K562 (cell line): ENCODE results near the gene TREX2. TPM values are rescaled to one million over a fixed set of nuclear protein-coding genes. Genes with fewer than 3 reads are reported as not detected.

Source experiments
- FOSL1 ChIP-seq: fragments of 200-800 bp; sonication (Bioruptor generic); conservative IDR thresholded peaks from 2 replicates; pipeline ENCODE4 v1.6.1; 2016; ENCODE audit warnings: missing genetic modification characterization, missing compliant biosample characterization
- SAP30 ChIP-seq: fragments of 200-600 bp; sonication (generic); IDR thresholded peaks from 2 replicates; pipeline ENCODE4 v1.6.1; 2012; ENCODE audit warnings: borderline replicate concordance, low read depth, mild to moderate bottlenecking, moderate library complexity, low read length, control low read depth, inconsistent platforms; ENCODE audit not compliant: insufficient read depth, poor library complexity, severe bottlenecking
- U2AF1 ChIP-seq: fragments of 200-400 bp; formaldehyde crosslinking; optimal IDR thresholded peaks from 2 replicates; pipeline ENCODE3; 2017; ENCODE audit warnings: mild to moderate bottlenecking, low read depth, low read length, moderate library complexity
- ZFX ChIP-seq: sonication (generic); formaldehyde crosslinking; IDR thresholded peaks from 2 replicates; pipeline ENCODE4 v1.8.0; 2022; ENCODE audit warnings: mild to moderate bottlenecking, missing genetic modification reagents, moderate library complexity
- polyA plus RNA-seq, 8 experiments: library from polyadenylated mRNA; depleted of rRNA in 4 of 8; stranded (reverse) in 5 of 8; unstranded in 3 of 8; fragments of >200 nt; fragmentation: Nextera tagmentation in 2 of 8; fragmentation: Illumina TruSeq in 1 of 8; extraction: Ambion mirVana in 2 of 8; extraction: Trizol in 1 of 8; gene quantifications; 2 replicates each; pipeline versions ENCODE4 v1.2.1 to v1.2.3, GENCODE V29; 2011 to 2014; ENCODE audit warnings: inconsistent platforms in 1 of 8, missing spikeins in 1 of 8
- total RNA-seq, 7 experiments: library from RNA; depleted of rRNA in 6 of 7; stranded (reverse); fragments of >200 nt in 6 of 7; fragmentation: Illumina TruSeq in 2 of 7; extraction: Trizol in 2 of 7; gene quantifications; 2 replicates each; pipeline versions ENCODE4 v1.2.1 to v1.2.3, GENCODE V29; 2011 to 2021; ENCODE audit warnings: low replicate concordance in 1 of 7
- TF ChIP-seq, protein P1 (sequence below), 2 experiments: fragments of 450-650 bp in 1 of 2; sonication (generic) in 1 of 2; formaldehyde crosslinking in 1 of 2; IDR thresholded peaks; 2 replicates each; pipeline versions ENCODE4 v1.7.1 to v1.9.0; 2016 to 2022; ENCODE audit warnings: inconsistent platforms in 1 of 2, mild to moderate bottlenecking in 1 of 2, missing genetic modification reagents in 1 of 2
- TF ChIP-seq, protein P2 (sequence below), 2 experiments: fragments of 450-650 bp; IDR thresholded peaks; 2 replicates each; pipeline ENCODE4 v1.6.1; 2016; ENCODE audit warnings: mild to moderate bottlenecking in 2 of 2, borderline replicate concordance in 1 of 2, low read depth in 1 of 2, moderate library complexity in 1 of 2

Gene TREX2
- total and polyA plus RNA-seq, 9 of the 15 experiments (the other 6 are each of a cell fraction or from before 2014, with no cell fraction given), result 0.07 to 1.5 (median 0.33) TPM; not detected in 2

DNA sequence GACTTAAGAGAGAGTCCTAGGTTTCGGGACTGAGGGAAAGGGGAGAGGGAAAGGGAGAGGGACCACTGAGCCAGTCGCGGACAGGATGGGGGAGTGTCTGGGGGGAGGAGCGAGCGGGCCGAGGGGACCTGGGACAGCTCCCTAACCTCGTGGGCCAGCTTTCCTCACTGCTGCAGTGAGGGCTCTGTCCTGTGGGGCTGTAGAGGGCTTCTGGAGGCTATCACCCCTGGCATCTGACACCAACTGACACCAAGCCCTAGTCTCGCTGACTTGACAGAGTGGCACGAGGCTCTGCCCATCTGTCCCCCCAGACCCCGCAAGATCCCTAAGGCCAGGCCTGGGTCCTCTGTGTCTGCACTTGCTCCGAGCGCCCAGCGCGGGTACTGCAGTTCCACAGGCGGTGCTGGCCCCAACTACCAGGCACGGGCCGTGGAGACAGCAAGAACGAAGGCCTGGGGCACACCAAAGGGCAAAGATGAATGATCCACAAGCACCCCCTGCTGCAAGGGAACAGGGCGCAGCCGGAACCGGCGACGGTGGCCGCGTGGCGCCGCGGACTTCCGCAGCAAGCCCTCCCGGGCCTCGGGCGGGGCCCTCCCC lies 24.1 kb upstream of the TREX2 start (continued):
- TF ChIP-seq, protein P1, sequence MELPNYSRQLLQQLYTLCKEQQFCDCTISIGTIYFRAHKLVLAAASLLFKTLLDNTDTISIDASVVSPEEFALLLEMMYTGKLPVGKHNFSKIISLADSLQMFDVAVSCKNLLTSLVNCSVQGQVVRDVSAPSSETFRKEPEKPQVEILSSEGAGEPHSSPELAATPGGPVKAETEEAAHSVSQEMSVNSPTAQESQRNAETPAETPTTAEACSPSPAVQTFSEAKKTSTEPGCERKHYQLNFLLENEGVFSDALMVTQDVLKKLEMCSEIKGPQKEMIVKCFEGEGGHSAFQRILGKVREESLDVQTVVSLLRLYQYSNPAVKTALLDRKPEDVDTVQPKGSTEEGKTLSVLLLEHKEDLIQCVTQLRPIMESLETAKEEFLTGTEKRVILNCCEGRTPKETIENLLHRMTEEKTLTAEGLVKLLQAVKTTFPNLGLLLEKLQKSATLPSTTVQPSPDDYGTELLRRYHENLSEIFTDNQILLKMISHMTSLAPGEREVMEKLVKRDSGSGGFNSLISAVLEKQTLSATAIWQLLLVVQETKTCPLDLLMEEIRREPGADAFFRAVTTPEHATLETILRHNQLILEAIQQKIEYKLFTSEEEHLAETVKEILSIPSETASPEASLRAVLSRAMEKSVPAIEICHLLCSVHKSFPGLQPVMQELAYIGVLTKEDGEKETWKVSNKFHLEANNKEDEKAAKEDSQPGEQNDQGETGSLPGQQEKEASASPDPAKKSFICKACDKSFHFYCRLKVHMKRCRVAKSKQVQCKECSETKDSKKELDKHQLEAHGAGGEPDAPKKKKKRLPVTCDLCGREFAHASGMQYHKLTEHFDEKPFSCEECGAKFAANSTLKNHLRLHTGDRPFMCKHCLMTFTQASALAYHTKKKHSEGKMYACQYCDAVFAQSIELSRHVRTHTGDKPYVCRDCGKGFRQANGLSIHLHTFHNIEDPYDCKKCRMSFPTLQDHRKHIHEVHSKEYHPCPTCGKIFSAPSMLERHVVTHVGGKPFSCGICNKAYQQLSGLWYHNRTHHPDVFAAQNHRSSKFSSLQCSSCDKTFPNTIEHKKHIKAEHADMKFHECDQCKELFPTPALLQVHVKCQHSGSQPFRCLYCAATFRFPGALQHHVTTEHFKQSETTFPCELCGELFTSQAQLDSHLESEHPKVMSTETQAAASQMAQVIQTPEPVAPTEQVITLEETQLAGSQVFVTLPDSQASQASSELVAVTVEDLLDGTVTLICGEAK (IDR thresholded peaks at IDR 0.05), result 0 out of 2 replicates have a peak, but pooled peaks have one; percentile 30
- TF ChIP-seq, protein P1 (CRISPR knock-in tag; IDR thresholded peaks at IDR 0.05), result no peak
- TF ChIP-seq FOSL1 (tag), result no peak
- TF ChIP-seq U2AF1, result no peak
- peak; percentile 97 for TF ChIP-seq SAP30
- peak; percentile 69; the same call in 1 of the 2 replicates for TF ChIP-seq ZFX (CRISPR knock-in tag)
- TF ChIP-seq, protein P2, sequence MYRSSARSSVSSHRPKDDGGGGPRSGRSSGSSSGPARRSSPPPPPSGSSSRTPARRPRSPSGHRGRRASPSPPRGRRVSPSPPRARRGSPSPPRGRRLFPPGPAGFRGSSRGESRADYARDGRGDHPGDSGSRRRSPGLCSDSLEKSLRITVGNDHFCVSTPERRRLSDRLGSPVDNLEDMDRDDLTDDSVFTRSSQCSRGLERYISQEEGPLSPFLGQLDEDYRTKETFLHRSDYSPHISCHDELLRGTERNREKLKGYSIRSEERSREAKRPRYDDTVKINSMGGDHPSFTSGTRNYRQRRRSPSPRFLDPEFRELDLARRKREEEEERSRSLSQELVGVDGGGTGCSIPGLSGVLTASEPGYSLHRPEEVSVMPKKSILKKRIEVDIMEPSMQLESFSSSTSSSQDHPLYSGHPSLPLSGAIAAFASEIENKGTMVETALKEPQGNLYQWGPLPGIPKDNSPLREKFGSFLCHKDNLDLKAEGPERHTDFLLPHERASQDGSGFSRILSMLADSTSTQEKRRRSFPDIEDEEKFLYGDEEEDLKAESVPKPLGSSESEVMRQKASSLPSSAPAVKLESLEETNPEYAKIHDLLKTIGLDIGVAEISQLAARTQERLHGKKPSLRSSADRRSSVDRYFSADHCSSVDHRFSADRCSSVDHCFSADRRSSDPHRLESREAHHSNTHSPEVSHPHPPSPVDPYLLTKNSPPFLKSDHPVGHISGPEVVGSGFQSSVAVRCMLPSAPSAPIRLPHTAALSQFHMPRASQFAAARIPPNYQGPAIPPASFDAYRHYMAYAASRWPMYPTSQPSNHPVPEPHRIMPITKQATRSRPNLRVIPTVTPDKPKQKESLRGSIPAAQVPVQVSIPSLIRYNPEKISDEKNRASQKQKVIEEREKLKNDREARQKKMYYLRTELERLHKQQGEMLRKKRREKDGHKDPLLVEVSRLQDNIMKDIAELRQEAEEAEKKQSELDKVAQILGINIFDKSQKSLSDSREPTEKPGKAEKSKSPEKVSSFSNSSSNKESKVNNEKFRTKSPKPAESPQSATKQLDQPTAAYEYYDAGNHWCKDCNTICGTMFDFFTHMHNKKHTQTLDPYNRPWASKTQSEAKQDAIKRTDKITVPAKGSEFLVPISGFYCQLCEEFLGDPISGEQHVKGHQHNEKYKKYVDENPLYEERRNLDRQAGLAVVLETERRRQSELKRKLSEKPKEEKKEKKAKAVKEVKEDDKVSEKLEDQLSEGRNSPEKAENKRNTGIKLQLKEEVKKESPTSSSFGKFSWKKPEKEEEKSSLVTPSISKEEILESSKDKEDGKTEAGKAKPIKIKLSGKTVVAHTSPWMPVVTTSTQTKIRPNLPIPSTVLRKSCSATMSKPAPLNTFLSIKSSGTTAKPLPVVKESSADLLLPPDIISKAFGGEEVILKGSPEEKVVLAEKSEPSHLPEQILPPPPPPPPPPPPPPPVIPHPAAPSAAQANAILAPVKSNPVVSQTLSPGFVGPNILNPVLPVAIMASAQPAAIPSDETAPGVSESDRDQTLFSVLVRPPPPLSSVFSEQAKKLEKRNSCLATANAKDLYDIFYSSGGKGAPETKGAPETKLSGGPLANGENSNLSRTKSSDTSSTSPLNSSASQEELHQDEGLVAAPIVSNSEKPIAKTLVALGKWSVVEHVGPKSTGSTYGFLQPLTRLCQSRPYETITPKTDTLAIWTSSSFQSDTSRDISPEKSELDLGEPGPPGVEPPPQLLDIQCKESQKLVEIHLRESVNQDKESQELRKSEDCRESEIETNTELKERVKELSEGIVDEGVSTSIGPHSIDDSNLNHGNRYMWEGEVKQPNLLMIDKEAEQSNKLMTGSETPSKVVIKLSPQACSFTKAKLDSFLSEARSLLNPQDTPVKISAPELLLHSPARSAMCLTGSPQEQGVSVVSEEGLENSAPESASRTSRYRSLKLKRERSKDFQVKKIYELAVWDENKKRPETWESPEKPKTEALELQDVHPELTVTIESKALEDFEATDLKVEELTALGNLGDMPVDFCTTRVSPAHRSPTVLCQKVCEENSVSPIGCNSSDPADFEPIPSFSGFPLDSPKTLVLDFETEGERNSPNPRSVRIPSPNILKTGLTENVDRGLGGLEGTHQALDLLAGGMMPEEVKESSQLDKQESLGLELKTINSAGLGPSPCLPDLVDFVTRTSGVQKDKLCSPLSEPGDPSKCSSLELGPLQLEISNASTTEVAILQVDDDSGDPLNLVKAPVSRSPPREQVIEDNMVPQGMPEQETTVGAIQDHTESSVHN (IDR thresholded peaks at IDR 0.05; ENCODE audit: borderline replicate concordance in 1 of 2, low read depth in 1 of 2), result no peak
